T-helper 2 cell treated with Interferon-gamma antibody and Interleukin-4, amounts not matched to agents 5 μg/mL and 100 μg/mL, for 36 hours (primary cell): ENCODE results near the gene PPP2R5C.

Source experiments
- DNase-seq: peaks from one replicate; pipeline ENCODE4 v3.0.0; 2021; ENCODE audit warnings: low spot score
- H3K27ac Mint-ChIP-seq: one replicate; pipeline ENCODE4 v1.8.0; 2021; ENCODE audit warnings: mild to moderate bottlenecking, mixed read lengths
- H3K27me3 Mint-ChIP-seq: one replicate; pipeline ENCODE4 v1.8.0; 2021; ENCODE audit warnings: low read depth, mixed read lengths
- H3K36me3 Mint-ChIP-seq: one replicate; pipeline ENCODE4 v1.8.0; 2021; ENCODE audit warnings: low read depth, mixed read lengths
- H3K4me1 Mint-ChIP-seq: one replicate; pipeline ENCODE4 v1.8.0; 2021; ENCODE audit warnings: low read depth, mixed read lengths
- H3K4me3 Mint-ChIP-seq: one replicate; pipeline ENCODE4 v1.8.0; 2022; ENCODE audit warnings: mild to moderate bottlenecking, moderate library complexity, mixed read lengths
- H3K9me3 Mint-ChIP-seq: one replicate; pipeline ENCODE4 v1.8.0; 2021; ENCODE audit warnings: mixed read lengths

Gene PPP2R5C

GRCh38 chr14:101834397-101834796 lies 72.9 kb downstream of the PPP2R5C start:
- H3K27ac Mint-ChIP-seq = no peak overlapping the region
- no peaks in the 10 kb centered on the region for H3K9me3 Mint-ChIP-seq
- H3K36me3 Mint-ChIP-seq = peaks cover 61% of the 10 kb centered on the region
- peaks cover 43% of the 10 kb centered on the region for H3K4me1 Mint-ChIP-seq
- H3K4me3 Mint-ChIP-seq = no peak overlapping the region
- H3K27me3 Mint-ChIP-seq = no peaks in the 10 kb centered on the region
- no peak for DNase-seq

- H3K36me3 Mint-ChIP-seq = peaks cover 59% of the 10 kb centered on the region
- no peaks in the 10 kb centered on the region for H3K27me3 Mint-ChIP-seq
- DNase-seq = no peak
- H3K4me3 Mint-ChIP-seq = no peak overlapping the region
- H3K4me1 Mint-ChIP-seq = peaks cover 41% of the 10 kb centered on the region
- H3K9me3 Mint-ChIP-seq = no peaks in the 10 kb centered on the region
- no peak overlapping the region for H3K27ac Mint-ChIP-seq
Measured at GRCh38 chr14:101834800-101835547, 73.5 kb downstream of the PPP2R5C start.

- H3K9me3 Mint-ChIP-seq = no peaks in the 10 kb centered on the region
- H3K36me3 Mint-ChIP-seq = peaks cover 60% of the 10 kb centered on the region
- DNase-seq = no peak
- no peak overlapping the region for H3K27ac Mint-ChIP-seq
- peaks cover 43% of the 10 kb centered on the region for H3K4me1 Mint-ChIP-seq
- H3K27me3 Mint-ChIP-seq = no peaks in the 10 kb centered on the region
- no peak overlapping the region for H3K4me3 Mint-ChIP-seq
Measured at GRCh38 chr14:101835566-101835965, 74.1 kb downstream of the PPP2R5C start.

GRCh38 chr14:101836135-101836534 lies 74.6 kb downstream of the PPP2R5C start:
- no peaks in the 10 kb centered on the region for H3K27me3 Mint-ChIP-seq
- DNase-seq = no peak
- no peak overlapping the region for H3K27ac Mint-ChIP-seq
- H3K4me1 Mint-ChIP-seq = peaks cover 46% of the 10 kb centered on the region
- peaks cover 61% of the 10 kb centered on the region for H3K36me3 Mint-ChIP-seq
- H3K9me3 Mint-ChIP-seq = no peaks in the 10 kb centered on the region
- H3K4me3 Mint-ChIP-seq = no peak overlapping the region

- Mint-ChIP-seq H3K4me1 (peaks cover 53% of the 10 kb centered on the region), H3K27ac (peak overlapping the region; percentile 77), H3K36me3 (peaks cover 48% of the 10 kb centered on the region), H3K27me3 (no peaks in the 10 kb centered on the region), H3K9me3 (no peaks in the 10 kb centered on the region), H3K4me3 (peak overlapping the region; percentile 25)
- DNase-seq = no peak
Measured at GRCh38 chr14:101838476-101838875, 77.0 kb downstream of the PPP2R5C start.

- Mint-ChIP-seq H3K36me3 (peaks cover 51% of the 10 kb centered on the region), H3K27me3 (no peaks in the 10 kb centered on the region), H3K27ac (peak overlapping the region; percentile 92), H3K4me1 (peaks cover 61% of the 10 kb centered on the region), H3K9me3 (no peaks in the 10 kb centered on the region), H3K4me3 (peak overlapping the region; percentile 77)
- no peak for DNase-seq
Measured at GRCh38 chr14:101839236-101839635, 77.7 kb downstream of the PPP2R5C start.

GRCh38 chr14:101839661-101840060 lies 78.2 kb downstream of the PPP2R5C start:
- Mint-ChIP-seq H3K27me3 (no peaks in the 10 kb centered on the region), H3K27ac (peak overlapping the region; percentile 92), H3K9me3 (no peaks in the 10 kb centered on the region), H3K4me3 (peak overlapping the region; percentile 77), H3K4me1 (peaks cover 65% of the 10 kb centered on the region), H3K36me3 (peaks cover 55% of the 10 kb centered on the region)
- no peak for DNase-seq

GRCh38 chr14:101840649-101841369 lies 79.3 kb downstream of the PPP2R5C start:
- Mint-ChIP-seq H3K36me3 (peaks cover 52% of the 10 kb centered on the region), H3K27ac (peak overlapping the region; percentile 49), H3K4me3 (no peak overlapping the region), H3K9me3 (no peaks in the 10 kb centered on the region), H3K27me3 (no peaks in the 10 kb centered on the region), H3K4me1 (peaks cover 70% of the 10 kb centered on the region)
- no peak for DNase-seq

- peaks cover 50% of the 10 kb centered on the region for H3K36me3 Mint-ChIP-seq
- H3K9me3 Mint-ChIP-seq = no peaks in the 10 kb centered on the region
- H3K4me3 Mint-ChIP-seq = peak overlapping the region; percentile 50
- peak overlapping the region; percentile 50 for H3K27ac Mint-ChIP-seq
- H3K27me3 Mint-ChIP-seq = no peaks in the 10 kb centered on the region
- H3K4me1 Mint-ChIP-seq = peaks cover 70% of the 10 kb centered on the region
- no peak for DNase-seq
Measured at GRCh38 chr14:101843038-101843437, 81.5 kb downstream of the PPP2R5C start.

- H3K4me1 Mint-ChIP-seq = peaks cover 68% of the 10 kb centered on the region
- peak overlapping the region; percentile 79 for H3K27ac Mint-ChIP-seq
- DNase-seq = peak; percentile 56
- H3K9me3 Mint-ChIP-seq = no peaks in the 10 kb centered on the region
- peaks cover 47% of the 10 kb centered on the region for H3K36me3 Mint-ChIP-seq
- H3K4me3 Mint-ChIP-seq = peak overlapping the region; percentile 50
- no peaks in the 10 kb centered on the region for H3K27me3 Mint-ChIP-seq
Measured at GRCh38 chr14:101843665-101844064, 82.2 kb downstream of the PPP2R5C start.

- H3K4me1 Mint-ChIP-seq = peaks cover 70% of the 10 kb centered on the region
- H3K4me3 Mint-ChIP-seq = no peak overlapping the region
- H3K36me3 Mint-ChIP-seq = peaks cover 49% of the 10 kb centered on the region
- peak overlapping the region; percentile 0 for H3K27ac Mint-ChIP-seq
- no peak for DNase-seq
- no peaks in the 10 kb centered on the region for H3K9me3 Mint-ChIP-seq
- no peaks in the 10 kb centered on the region for H3K27me3 Mint-ChIP-seq
Measured at GRCh38 chr14:101844219-101844618, 82.7 kb downstream of the PPP2R5C start.

GRCh38 chr14:101844751-101845150 lies 83.2 kb downstream of the PPP2R5C start:
- Mint-ChIP-seq H3K27me3 (no peaks in the 10 kb centered on the region), H3K4me3 (no peak overlapping the region), H3K9me3 (no peaks in the 10 kb centered on the region), H3K4me1 (peaks cover 71% of the 10 kb centered on the region), H3K27ac (peak overlapping the region; percentile 0), H3K36me3 (peaks cover 45% of the 10 kb centered on the region)
- DNase-seq = no peak

- DNase-seq = no peak
- peaks cover 43% of the 10 kb centered on the region for H3K36me3 Mint-ChIP-seq
- H3K9me3 Mint-ChIP-seq = no peaks in the 10 kb centered on the region
- no peaks in the 10 kb centered on the region for H3K27me3 Mint-ChIP-seq
- H3K4me3 Mint-ChIP-seq = no peak overlapping the region
- peaks cover 72% of the 10 kb centered on the region for H3K4me1 Mint-ChIP-seq
- H3K27ac Mint-ChIP-seq = no peak overlapping the region
Measured at GRCh38 chr14:101845496-101845895, 84.0 kb downstream of the PPP2R5C start.

- H3K27ac Mint-ChIP-seq = no peak overlapping the region
- peaks cover 39% of the 10 kb centered on the region for H3K36me3 Mint-ChIP-seq
- H3K4me3 Mint-ChIP-seq = no peak overlapping the region
- no peaks in the 10 kb centered on the region for H3K9me3 Mint-ChIP-seq
- H3K4me1 Mint-ChIP-seq = peaks cover 68% of the 10 kb centered on the region
- DNase-seq = no peak
- no peaks in the 10 kb centered on the region for H3K27me3 Mint-ChIP-seq
Measured at GRCh38 chr14:101845896-101846295, 84.4 kb downstream of the PPP2R5C start.
